ENCODE measurements around the gene LY6G5B. TPM values are rescaled to one million over a fixed set of nuclear protein-coding genes. Genes with fewer than 3 reads are reported as not detected.

LY6G5B gene
- total RNA-seq, 2 donors from 2014 or later = 4.4 to 9.0 TPM

DNA sequence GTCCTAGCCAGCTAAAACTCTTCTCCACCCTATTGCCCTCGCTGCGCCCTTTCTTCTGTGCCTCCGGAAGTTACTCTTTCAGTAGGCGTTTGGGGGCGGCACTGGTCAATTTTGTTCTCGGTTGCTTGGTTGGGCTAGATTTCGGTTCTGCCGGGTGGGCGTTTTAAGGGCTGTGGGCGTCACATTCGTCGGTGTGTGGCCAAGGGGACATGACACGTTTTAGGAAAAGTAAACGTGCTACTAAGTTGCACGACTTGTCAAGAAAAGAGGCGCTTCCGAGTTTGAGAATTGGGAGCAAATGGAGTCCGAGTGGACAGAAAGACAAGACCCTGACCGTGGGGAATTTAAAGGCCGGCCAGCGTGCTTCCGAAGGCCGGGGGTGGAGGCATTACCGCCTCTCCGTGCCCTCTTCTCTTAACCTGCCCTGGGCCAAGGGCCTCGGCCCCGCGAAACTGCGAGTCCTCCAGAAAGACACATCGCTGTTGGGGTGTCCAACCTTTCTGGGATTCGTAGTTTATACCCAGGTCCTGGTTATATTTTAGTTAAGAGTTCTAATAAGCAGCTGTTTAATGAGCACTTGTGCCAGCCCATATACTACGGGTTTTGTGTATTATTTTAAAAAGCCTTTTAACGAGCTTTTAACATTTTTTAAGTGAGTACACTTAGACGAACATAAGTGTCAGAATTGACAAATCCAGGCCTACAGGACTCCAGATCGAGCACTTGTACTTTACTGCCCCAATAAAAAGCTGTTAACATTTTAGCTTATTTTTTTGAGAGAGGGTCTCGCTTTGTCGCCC is 16.7 kb upstream of the LY6G5B start:
- Histone ChIP-seq H3K4me3 (peak overlapping the region; percentile 59), H3K9me3 (no peaks in the 10 kb centered on the region), H3K36me3 (peaks cover 13% of the 10 kb centered on the region), H3K4me1 (peaks cover 18% of the 10 kb centered on the region), H3K27me3 (no peaks in the 10 kb centered on the region), H3K27ac (peak overlapping the region; percentile 96), H3K9ac (ENCODE audit: low read depth in 2 of 2, low read length in 2 of 2) (peak overlapping the region; percentile 82 to 98)
- TF ChIP-seq, protein P1, sequence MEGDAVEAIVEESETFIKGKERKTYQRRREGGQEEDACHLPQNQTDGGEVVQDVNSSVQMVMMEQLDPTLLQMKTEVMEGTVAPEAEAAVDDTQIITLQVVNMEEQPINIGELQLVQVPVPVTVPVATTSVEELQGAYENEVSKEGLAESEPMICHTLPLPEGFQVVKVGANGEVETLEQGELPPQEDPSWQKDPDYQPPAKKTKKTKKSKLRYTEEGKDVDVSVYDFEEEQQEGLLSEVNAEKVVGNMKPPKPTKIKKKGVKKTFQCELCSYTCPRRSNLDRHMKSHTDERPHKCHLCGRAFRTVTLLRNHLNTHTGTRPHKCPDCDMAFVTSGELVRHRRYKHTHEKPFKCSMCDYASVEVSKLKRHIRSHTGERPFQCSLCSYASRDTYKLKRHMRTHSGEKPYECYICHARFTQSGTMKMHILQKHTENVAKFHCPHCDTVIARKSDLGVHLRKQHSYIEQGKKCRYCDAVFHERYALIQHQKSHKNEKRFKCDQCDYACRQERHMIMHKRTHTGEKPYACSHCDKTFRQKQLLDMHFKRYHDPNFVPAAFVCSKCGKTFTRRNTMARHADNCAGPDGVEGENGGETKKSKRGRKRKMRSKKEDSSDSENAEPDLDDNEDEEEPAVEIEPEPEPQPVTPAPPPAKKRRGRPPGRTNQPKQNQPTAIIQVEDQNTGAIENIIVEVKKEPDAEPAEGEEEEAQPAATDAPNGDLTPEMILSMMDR (IDR thresholded peaks at IDR 0.05) = no peak
- DNase-seq = peak; percentile 92
- intact Hi-C loops (cut with DNase I) = no loop called here

DNA sequence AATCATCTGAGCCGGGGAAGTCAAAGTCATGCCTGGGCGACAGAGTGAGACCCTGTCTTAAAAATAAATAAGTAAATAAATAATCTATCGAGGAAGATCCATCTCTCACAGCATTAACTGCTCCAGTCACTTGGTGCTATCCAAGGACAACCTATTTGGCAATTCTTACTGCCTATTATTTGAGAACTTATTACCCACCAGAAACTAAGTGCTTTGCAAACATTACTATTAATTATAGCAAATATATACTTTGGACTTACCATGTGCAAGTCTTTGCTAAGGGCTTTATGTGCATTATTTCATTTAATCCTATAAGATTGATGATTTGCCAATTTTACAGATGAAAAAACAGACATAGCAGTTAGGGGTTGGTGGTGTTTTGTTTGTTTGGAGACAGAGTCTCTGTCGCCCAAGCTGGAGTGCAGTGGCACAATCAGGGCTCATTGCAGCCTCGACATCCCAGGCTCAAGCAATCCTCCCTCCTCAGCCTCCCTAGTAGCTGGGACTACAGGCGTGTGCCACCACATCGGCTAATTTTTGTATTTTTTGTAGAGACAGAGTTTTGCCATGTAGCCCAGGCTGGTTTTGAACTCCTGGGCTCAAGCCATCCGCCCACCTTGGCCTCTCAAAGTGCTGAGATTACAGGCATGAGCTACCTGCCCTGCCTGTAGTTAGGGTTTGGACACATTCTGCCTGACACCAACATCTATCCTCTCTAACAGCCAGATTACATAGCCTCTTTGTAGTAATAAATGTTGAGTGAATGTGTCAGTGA is 15.0 kb upstream of the LY6G5B start:
- Histone ChIP-seq H3K9me3 (no peaks in the 10 kb centered on the region), H3K9ac (ENCODE audit: low read depth in 2 of 2, low read length in 2 of 2) (peak overlapping the region in 1 of 2 donors; percentile 8), H3K27ac (no peak overlapping the region), H3K4me3 (no peak overlapping the region), H3K27me3 (no peaks in the 10 kb centered on the region), H3K4me1 (peaks cover 25% of the 10 kb centered on the region), H3K36me3 (no peaks in the 10 kb centered on the region)
- DNase-seq = no peak
- TF ChIP-seq, protein P1 (IDR thresholded peaks at IDR 0.05) = no peak
- intact Hi-C loops (cut with DNase I) = loop anchor here (5.0 kb wide), 1 partner anchor 32 kb away; the partner anchor contains the start of gene PRRC2A

DNA sequence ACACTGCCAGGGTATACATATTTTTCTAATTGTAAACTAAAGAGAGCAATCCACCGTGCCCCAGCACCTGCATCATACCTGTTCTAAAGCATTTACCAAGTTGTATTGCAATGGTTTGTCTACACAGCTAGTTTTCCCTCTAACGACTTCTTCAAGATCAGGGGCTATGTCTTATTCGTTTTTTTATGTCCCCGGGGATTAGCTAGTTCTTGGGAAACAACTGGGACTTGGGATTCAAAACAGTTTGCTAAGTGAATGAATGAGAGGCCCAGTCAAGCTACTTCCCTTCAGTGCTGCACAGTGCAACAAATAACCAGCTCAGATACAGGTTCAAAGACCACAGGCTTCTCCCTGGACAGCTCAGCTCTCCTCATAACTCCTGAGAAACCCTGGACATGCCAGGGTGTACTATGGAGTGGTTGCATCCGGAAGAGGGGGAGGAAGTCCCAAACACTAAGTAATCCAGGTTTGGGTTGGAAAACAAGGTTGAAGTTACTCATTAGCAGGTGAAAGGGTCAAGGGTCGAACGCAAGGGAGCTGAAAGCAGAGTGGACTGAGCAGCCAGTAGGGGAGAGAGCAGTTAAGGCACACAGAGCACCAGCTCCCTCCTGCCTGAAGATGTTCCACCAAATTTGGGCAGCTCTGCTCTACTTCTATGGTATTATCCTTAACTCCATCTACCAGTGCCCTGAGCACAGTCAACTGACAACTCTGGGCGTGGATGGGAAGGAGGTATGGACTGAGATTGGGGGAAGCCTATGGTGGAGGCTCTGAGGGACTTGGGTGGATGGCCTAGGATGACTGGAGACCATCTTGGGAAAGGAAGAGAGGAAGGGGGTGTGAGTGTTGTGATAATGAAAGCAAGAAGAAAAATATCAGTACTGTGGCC is 14.2 kb upstream of the LY6G5B start, which contains the start of gene APOM:
TSS of gene APOM (plus strand) at position 546 of the 889 bp plus-strand sequence. CDS start at position 619, 73 bp downstream.
- no peak within 1 kb of the TSS for H3K4me3 ChIP-seq
- H3K27me3 ChIP-seq = no peaks in the 10 kb centered on the region
- intact Hi-C loops (cut with DNase I) = loop anchor here (5.0 kb wide), 1 partner anchor 33 kb away; the partner anchor contains the start of gene PRRC2A
- DNase-seq = peak; percentile 49
- H3K27ac ChIP-seq = no peak within 1 kb of the TSS
- H3K9me3 ChIP-seq = no peaks in the 10 kb centered on the region
- H3K36me3 ChIP-seq = no peaks in the 10 kb centered on the region
- TF ChIP-seq, protein P1 (IDR thresholded peaks at IDR 0.05) = no peak
- peaks cover 25% of the 10 kb centered on the region for H3K4me1 ChIP-seq
- H3K9ac ChIP-seq (ENCODE audit: low read depth in 2 of 2, low read length in 2 of 2) = peak within 1 kb of the TSS in 1 of 2 donors; percentile 44

DNA sequence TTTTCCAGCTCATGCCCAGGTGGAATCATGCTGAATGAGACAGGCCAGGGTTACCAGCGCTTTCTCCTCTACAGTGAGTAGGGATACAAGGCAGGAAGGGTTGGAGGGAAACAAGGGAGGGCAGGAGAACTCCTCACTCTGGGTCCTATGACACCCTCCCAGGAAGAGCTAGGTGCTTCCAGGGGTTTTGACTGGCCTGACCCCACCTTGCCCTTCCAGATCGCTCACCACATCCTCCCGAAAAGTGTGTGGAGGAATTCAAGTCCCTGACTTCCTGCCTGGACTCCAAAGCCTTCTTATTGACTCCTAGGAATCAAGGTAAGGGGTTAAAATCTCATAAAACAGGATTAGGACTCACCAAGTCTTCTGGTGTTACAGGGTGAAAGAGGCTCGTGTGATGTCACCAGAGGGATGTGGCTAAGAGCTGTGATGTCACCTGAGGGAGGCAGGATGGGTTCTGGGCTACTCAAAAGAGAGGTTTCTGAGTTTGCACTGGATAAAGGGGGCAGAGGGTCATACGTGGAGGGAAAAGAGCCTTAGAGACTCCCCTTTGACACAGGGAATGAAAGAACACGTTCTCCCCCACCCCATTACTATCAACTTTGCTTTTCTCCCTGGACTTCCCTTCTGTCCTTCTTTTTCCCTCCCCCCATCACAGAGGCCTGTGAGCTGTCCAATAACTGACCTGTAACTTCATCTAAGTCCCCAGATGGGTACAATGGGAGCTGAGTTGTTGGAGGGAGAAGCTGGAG is 12.2 kb upstream of the LY6G5B start:
- peaks cover 15% of the 10 kb centered on the region for H3K4me1 ChIP-seq
- no peak for DNase-seq
- no peak overlapping the region for H3K4me3 ChIP-seq
- H3K27ac ChIP-seq = no peak overlapping the region
- intact Hi-C loops (cut with DNase I) = loop anchor here (5.0 kb wide), 1 partner anchor 35 kb away; the partner anchor contains the start of gene PRRC2A
- H3K9ac ChIP-seq (ENCODE audit: low read depth in 2 of 2, low read length in 2 of 2) = no peak overlapping the region
- TF ChIP-seq, protein P1 (IDR thresholded peaks at IDR 0.05) = no peak
- no peaks in the 10 kb centered on the region for H3K9me3 ChIP-seq
- H3K36me3 ChIP-seq = no peaks in the 10 kb centered on the region
- no peaks in the 10 kb centered on the region for H3K27me3 ChIP-seq
